H1 (cell line): ENCODE data around the gene IQCM. TPM values are rescaled to one million over a fixed set of nuclear protein-coding genes. Genes with fewer than 3 reads are reported as not detected.

Source experiments
- CTCF ChIA-PET: fragments of 300-600 bp; sonication (Branson Sonifier 250); formaldehyde crosslinking; loops from one replicate; lab custom pipeline; 2021; ENCODE audit not compliant: partially characterized antibody; lab: Charles Lee
- POLR2A ChIA-PET: fragments of 300-600 bp; sonication (Branson Sonifier 250); formaldehyde crosslinking; loops from one replicate; lab custom pipeline; 2021; ENCODE audit warnings: inconsistent platforms; ENCODE audit not compliant: partially characterized antibody; lab: Charles Lee
- DNase-seq, 2 experiments: peaks; one replicate each; pipeline versions ENCODE4 v3.0.0 to v3.0.0-alpha.2; 2010 to 2022; ENCODE audit warnings: low spot score in 2 of 2, low read depth in 1 of 2, mixed read lengths in 1 of 2
- FAIRE-seq: peaks from 2 replicates; lab custom pipeline; 2011; peaks lifted over from hg19 to GRCh38; lab: Jason Lieb, UNC
- H2AFZ ChIP-seq: 2 replicates; pipeline ENCODE4 v1.8.1; 2012; ENCODE audit warnings: low read length, inconsistent platforms
- H2AK5ac ChIP-seq: 2 replicates; pipeline ENCODE4 v1.6.1; 2013; ENCODE audit warnings: low read depth, low read length
- H2BK120ac ChIP-seq: replicated peaks from 2 replicates; pipeline ENCODE3; 2013; ENCODE audit warnings: low read depth, low read length, inconsistent platforms
- H2BK12ac ChIP-seq: 2 replicates; pipeline ENCODE4 v1.6.1; 2013; ENCODE audit warnings: low read depth, low read length
- H2BK15ac ChIP-seq: 2 replicates; pipeline ENCODE4 v1.6.1; 2013; ENCODE audit warnings: low read length
- H2BK20ac ChIP-seq: 2 replicates; pipeline ENCODE4 v1.6.1; 2013; ENCODE audit warnings: low read length
- H2BK5ac ChIP-seq: 2 replicates; pipeline ENCODE4 v1.6.1; 2013; ENCODE audit warnings: low read depth, low read length
- H3K14ac ChIP-seq: 2 replicates; pipeline ENCODE4 v1.6.1; 2013; ENCODE audit warnings: inconsistent platforms; ENCODE audit not compliant: insufficient read length
- H3K18ac ChIP-seq: 2 replicates; pipeline ENCODE4 v1.6.1; 2013; ENCODE audit warnings: low read length; ENCODE audit errors: extremely low read depth
- H3K23ac ChIP-seq: 2 replicates; pipeline ENCODE4 v1.6.1; 2013; ENCODE audit warnings: inconsistent platforms; ENCODE audit not compliant: insufficient read length
- H3K23me2 ChIP-seq: 2 replicates; pipeline ENCODE4 v1.6.1; 2013; ENCODE audit warnings: low read depth, low read length
- H3K27ac ChIP-seq: 2 replicates; pipeline ENCODE4 v1.6.1; 2011; ENCODE audit warnings: low read depth, low read length, inconsistent platforms
- H3K27me3 ChIP-seq, 4 experiments: replicated peaks in 1 of 4; 1 replicate in 1 of 4; 2 replicates in 3 of 4; pipeline versions ENCODE4 v1.6.1 to v1.8.1; 2011 to 2013; ENCODE audit warnings: low read length in 3 of 4, mild to moderate bottlenecking in 3 of 4, inconsistent platforms in 2 of 4, mixed read lengths in 2 of 4, moderate library complexity in 1 of 4; ENCODE audit not compliant: control insufficient read depth in 3 of 4, insufficient read depth in 3 of 4; ENCODE audit errors: extremely low read depth in 1 of 4
- H3K36me3 ChIP-seq, 4 experiments: 2 replicates each; pipeline versions ENCODE4 v1.6.1 to v1.8.1; 2011 to 2013; ENCODE audit warnings: mild to moderate bottlenecking in 4 of 4, low read length in 3 of 4, moderate library complexity in 2 of 4, control low read depth in 1 of 4, inconsistent platforms in 1 of 4; ENCODE audit not compliant: insufficient read depth in 4 of 4, control insufficient read depth in 2 of 4
- H3K4ac ChIP-seq: replicated peaks from 2 replicates; pipeline ENCODE3; 2013; ENCODE audit warnings: low read length, low read depth, mixed read lengths, inconsistent platforms; ENCODE audit not compliant: insufficient read length
- H3K4me1 ChIP-seq, 4 experiments: replicated peaks in 1 of 4; 1 replicate in 1 of 4; 2 replicates in 3 of 4; pipeline versions ENCODE4 v1.6.1 to v1.8.1; 2011 to 2013; ENCODE audit warnings: low read length in 3 of 4, inconsistent platforms in 2 of 4, mixed read lengths in 1 of 4; ENCODE audit not compliant: insufficient read depth in 4 of 4, control insufficient read depth in 3 of 4
- H3K4me2 ChIP-seq, 2 experiments: 2 replicates each; pipeline versions ENCODE4 v1.6.1 to v1.8.1; 2011 to 2013; ENCODE audit warnings: low read depth in 2 of 2, low read length in 2 of 2, control low read depth in 1 of 2, inconsistent platforms in 1 of 2, mild to moderate bottlenecking in 1 of 2; ENCODE audit not compliant: insufficient read depth in 1 of 2
- H3K4me3 ChIP-seq, 4 experiments: fragments of 200-600, 300-600 bp in 1 of 4; sonication (generic), shearing (Covaris generic), sonication (Bioruptor Twin) in 1 of 4; 2 replicates each; pipeline versions ENCODE4 v1.5.1 to v1.8.1; 2011 to 2016; ENCODE audit warnings: low read length in 4 of 4, low read depth in 3 of 4, control low read depth in 2 of 4, inconsistent platforms in 2 of 4, mild to moderate bottlenecking in 2 of 4, mixed read lengths in 1 of 4, moderate library complexity in 1 of 4; ENCODE audit not compliant: insufficient read depth in 2 of 4; ENCODE audit errors: extremely low read depth in 1 of 4
- H3K56ac ChIP-seq: replicated peaks from 2 replicates; pipeline ENCODE3; 2013; ENCODE audit warnings: low read depth, mild to moderate bottlenecking, mixed read lengths, low read length, inconsistent platforms; ENCODE audit not compliant: insufficient read length
- H3K79me1 ChIP-seq: 2 replicates; pipeline ENCODE4 v1.6.1; 2013; ENCODE audit warnings: low read depth, low read length, control low read depth
- H3K79me2 ChIP-seq, 2 experiments: 2 replicates each; pipeline versions ENCODE4 v1.6.1 to v1.8.1; 2012 to 2013; ENCODE audit warnings: low read length in 2 of 2, mild to moderate bottlenecking in 2 of 2, inconsistent platforms in 1 of 2; ENCODE audit not compliant: insufficient read depth in 2 of 2, control insufficient read depth in 1 of 2
- H3K9ac ChIP-seq, 4 experiments: replicated peaks in 1 of 4; 1 replicate in 1 of 4; 2 replicates in 3 of 4; pipeline versions ENCODE4 v1.6.1 to v1.8.1; 2011 to 2013; ENCODE audit warnings: low read depth in 3 of 4, low read length in 3 of 4, control low read depth in 2 of 4, mild to moderate bottlenecking in 2 of 4, moderate library complexity in 2 of 4, inconsistent platforms in 1 of 4; ENCODE audit errors: extremely low read depth in 1 of 4
- H3K9me3 ChIP-seq, 2 experiments: 2 replicates each; pipeline versions ENCODE4 v1.6.1 to v1.8.1; 2012 to 2013; ENCODE audit warnings: mild to moderate bottlenecking in 2 of 2, moderate library complexity in 2 of 2, control low read depth in 1 of 2, inconsistent platforms in 1 of 2, low read depth in 1 of 2, low read length in 1 of 2, mixed read lengths in 1 of 2; ENCODE audit not compliant: insufficient read depth in 2 of 2
- H4K20me1 ChIP-seq, 2 experiments: replicated peaks in 1 of 2; 2 replicates each; pipeline versions ENCODE3 to v1.8.1; 2011 to 2013; ENCODE audit warnings: inconsistent platforms in 2 of 2, low read length in 2 of 2, mild to moderate bottlenecking in 1 of 2; ENCODE audit not compliant: insufficient read depth in 2 of 2, control insufficient read depth in 1 of 2
- H4K5ac ChIP-seq: 2 replicates; pipeline ENCODE4 v1.6.1; 2013; ENCODE audit warnings: low read length, low read depth, mixed read lengths, inconsistent platforms; ENCODE audit not compliant: insufficient read length
- H4K8ac ChIP-seq: 2 replicates; pipeline ENCODE4 v1.8.0; 2013; ENCODE audit warnings: mild to moderate bottlenecking, moderate library complexity, low read length, inconsistent platforms; ENCODE audit not compliant: insufficient read depth; ENCODE audit errors: extremely low read depth
- H4K91ac ChIP-seq: replicated peaks from 2 replicates; pipeline ENCODE3; 2013; ENCODE audit warnings: low read length, mixed read lengths, inconsistent platforms; ENCODE audit not compliant: insufficient read length
- ASH2L ChIP-seq: fragments of 200-600, 300-600 bp; sonication (generic); IDR thresholded peaks from one replicate; pipeline ENCODE4 v1.7.1; 2017; ENCODE audit warnings: low read length
- ATF3 ChIP-seq: IDR thresholded peaks from 2 replicates; pipeline ENCODE4 v1.6.1; 2011; ENCODE audit warnings: low read depth, mild to moderate bottlenecking, low read length; ENCODE audit not compliant: insufficient read depth
- E2F6 ChIP-seq: IDR thresholded peaks from 2 replicates; pipeline ENCODE4 v1.6.1; 2012; ENCODE audit warnings: inconsistent platforms
- EZH2 ChIP-seq: fragments of 200-600 bp; sonication (generic); IDR thresholded peaks from 2 replicates; pipeline ENCODE4 v1.7.1; 2012; ENCODE audit warnings: low read depth, mild to moderate bottlenecking, moderate library complexity, low read length, inconsistent platforms; ENCODE audit not compliant: severe bottlenecking
- NRF1 ChIP-seq: IDR thresholded peaks from 2 replicates; pipeline ENCODE4 v1.6.1; 2011; ENCODE audit warnings: mild to moderate bottlenecking, low read depth, low read length, improper control_type of control experiment
- RXRA ChIP-seq: IDR thresholded peaks from 2 replicates; pipeline ENCODE4 v1.6.1; 2011; ENCODE audit warnings: low read depth, mild to moderate bottlenecking, low read length, moderate library complexity; ENCODE audit not compliant: insufficient read depth
- SP4 ChIP-seq: IDR thresholded peaks from 2 replicates; pipeline ENCODE4 v1.6.1; 2012; ENCODE audit warnings: low read length, inconsistent platforms
- TAF7 ChIP-seq: optimal IDR thresholded peaks from 2 replicates; pipeline ENCODE3; 2011; ENCODE audit warnings: low read depth, mild to moderate bottlenecking, inconsistent platforms, low read length, moderate library complexity, borderline replicate concordance
- YY1 ChIP-seq: IDR thresholded peaks from 2 replicates; pipeline ENCODE4 v1.6.1; 2011; ENCODE audit warnings: low read depth, mild to moderate bottlenecking, low read length
- WGBS, 2 experiments: shearing (Covaris generic) in 1 of 2; methylation state at CpG; one replicate each; pipeline versions ENCODE4 v1.1.6 to v1.1.7; 2013 to 2015; ENCODE audit warnings: low lambda C conversion rate in 2 of 2, mixed read lengths in 2 of 2, inconsistent platforms in 1 of 2, low coverage in 1 of 2, missing lambda C conversion rate in 1 of 2; ENCODE audit not compliant: insufficient replicate concordance in 2 of 2, insufficient coverage in 1 of 2, insufficient read length in 1 of 2; ENCODE audit errors: extremely low coverage in 1 of 2, missing lambda C conversion rate in 1 of 2; 5-methylcytosine and 5-hydroxymethylcytosine counted together
- polyA plus RNA-seq, 7 experiments: library from polyadenylated mRNA; depleted of rRNA in 3 of 7; stranded (reverse) in 5 of 7; unstranded in 2 of 7; fragments of >200 nt in 5 of 7; fragments of 200-250 nt in 2 of 7; gene quantifications; 1 replicate in 5 of 7; 2 replicates in 1 of 7; 4 replicates in 1 of 7; pipeline versions ENCODE4 v1.2.1 to v1.2.3, GENCODE V29; 2011 to 2013; ENCODE audit warnings: missing spikeins in 2 of 7, mixed read lengths in 2 of 7
- total RNA-seq: library from RNA; stranded (reverse); fragmentation: NEBNext Ultra II Directional; extraction: Animal tissue kit (Norgen Biotek cat#: 25700); gene quantifications from 2 replicates; pipeline ENCODE4 v1.2.1, GENCODE V29; 2021

IQCM gene
- total and polyA plus RNA-seq, 2 of the 8 experiments (the other 6 are each of a cell fraction or from before 2014, with no cell fraction given) = not detected

DNA sequence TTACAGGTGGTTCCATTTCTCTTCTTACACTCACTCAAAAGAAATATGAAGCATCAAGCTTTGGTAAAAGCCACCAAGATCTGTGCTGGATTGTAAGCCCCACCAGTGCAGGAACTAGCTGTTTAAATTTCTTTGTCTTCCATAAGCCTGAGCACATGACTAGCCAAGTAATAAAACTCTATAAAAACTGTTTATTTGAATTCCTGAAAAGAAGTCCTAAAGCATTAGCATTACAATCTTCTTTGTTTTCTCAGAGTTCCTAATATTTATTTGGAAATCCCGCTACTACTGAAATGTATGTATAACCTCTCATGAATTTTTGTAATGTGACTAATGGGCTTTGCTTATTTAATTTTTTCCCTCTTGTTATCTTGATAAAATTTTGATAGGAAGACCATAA is 65.9 kb downstream of the IQCM start:
- no peaks in the 10 kb centered on the region for H3K36me3 ChIP-seq
- no peak overlapping the region for H4K8ac ChIP-seq
- H2BK20ac ChIP-seq = no peak overlapping the region
- no peak for DNase-seq
- no peaks in the 10 kb centered on the region for H3K79me2 ChIP-seq
- WGBS, 2 experiments = 94% methylated on average over 1 of the region's 1 CpG; no CpG with 5 or more reads in 1 of the 2 experiments
- FAIRE-seq = no peak
- H2BK12ac ChIP-seq = no peak overlapping the region
- no peaks in the 10 kb centered on the region; the same call in 1 of the 2 replicates for H3K23me2 ChIP-seq
- no peaks in the 10 kb centered on the region for H3K9me3 ChIP-seq
- H3K79me1 ChIP-seq = no peaks in the 10 kb centered on the region
- H4K91ac ChIP-seq = no peak overlapping the region
- H4K20me1 ChIP-seq = no peaks in the 10 kb centered on the region
- no peak overlapping the region for H2BK5ac ChIP-seq
- no peaks in the 10 kb centered on the region for H3K4me1 ChIP-seq
- H3K18ac ChIP-seq = no peak overlapping the region
- H3K9ac ChIP-seq = no peak overlapping the region
- ChIA-PET CTCF (interaction anchor here (0.9 kb wide), 1 partner anchor 9 kb away, joined by 3 read pairs; no protein-coding TSS in a partner anchor), POLR2A (no interaction called here)
- H4K5ac ChIP-seq = no peak overlapping the region
- H3K27ac ChIP-seq = no peak overlapping the region
- H3K23ac ChIP-seq = no peak overlapping the region
- no peaks in the 10 kb centered on the region for H3K27me3 ChIP-seq
- no peak overlapping the region for H3K14ac ChIP-seq
- no peak overlapping the region for H2AK5ac ChIP-seq
- no peak overlapping the region for H3K4me3 ChIP-seq
- H2AFZ ChIP-seq = no peak overlapping the region
- H3K56ac ChIP-seq = no peak overlapping the region
- H2BK15ac ChIP-seq = no peak overlapping the region
- no peak overlapping the region for H3K4me2 ChIP-seq
- no peak overlapping the region for H2BK120ac ChIP-seq
- no peak overlapping the region for H3K4ac ChIP-seq
- TF ChIP-seq TAF7 (no peak), EZH2 (no peak), E2F6 (no peak), ASH2L (no peak), RXRA (no peak), NRF1 (no peak), YY1 (no peak), SP4 (no peak), ATF3 (no peak)
